AG09319 (cell line): ENCODE measurements around the gene MVB12B.

Source experiments
- DNase-seq: peaks from one replicate; pipeline ENCODE4 v3.0.0-alpha.2; 2010; ENCODE audit warnings: low read depth; ENCODE audit errors: extremely low read depth
- TF ChIP-seq, protein P1 (sequence below): IDR thresholded peaks from 2 replicates; pipeline ENCODE4 v1.5.1; 2011; ENCODE audit warnings: low read depth, mild to moderate bottlenecking, inconsistent platforms, low read length, moderate library complexity

The MVB12B gene

DNA sequence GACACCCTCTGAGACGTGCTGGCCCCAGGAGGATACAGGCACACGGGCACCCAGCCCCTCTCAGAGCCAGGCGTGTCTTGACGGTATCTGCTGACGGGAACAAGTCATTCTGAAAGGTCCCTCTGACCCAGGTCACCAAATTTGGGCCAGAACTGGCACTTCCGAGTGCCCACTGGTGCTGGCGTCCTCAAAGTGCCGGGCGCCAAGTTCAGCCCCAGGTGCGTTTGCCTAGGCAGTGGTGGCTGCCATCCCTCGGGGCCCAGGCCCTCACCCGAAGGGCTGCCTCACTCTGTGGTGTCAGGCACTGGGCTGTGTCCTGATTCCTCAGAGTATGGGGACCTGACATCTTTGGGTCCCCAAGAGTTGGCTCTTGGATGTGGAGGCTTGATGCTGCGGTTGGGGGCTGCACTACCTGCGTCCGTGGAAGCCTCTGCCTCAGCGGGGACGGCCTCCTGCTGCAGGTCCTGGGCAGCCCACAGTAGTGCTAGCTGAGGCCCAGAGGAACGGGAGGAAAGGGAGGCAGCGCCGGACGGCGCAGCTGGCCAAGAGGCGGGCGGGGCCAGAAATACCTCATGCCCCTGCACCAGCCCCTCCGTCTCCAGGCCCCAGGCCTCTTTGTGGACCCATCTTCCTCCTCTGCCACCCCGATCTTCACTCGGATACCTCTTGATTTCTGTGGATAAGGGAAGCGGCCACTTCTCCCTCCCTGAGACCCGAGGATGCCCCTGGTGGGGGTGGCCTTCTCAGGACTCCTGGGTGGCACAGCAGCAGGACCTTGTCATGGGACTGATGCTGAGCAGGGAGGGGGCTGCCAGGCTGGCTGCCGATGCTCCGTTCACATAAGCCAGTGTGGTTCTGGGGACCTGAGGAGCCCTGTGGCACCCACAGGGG, 177.7 kb downstream of the MVB12B start:
- TF ChIP-seq, protein P1, sequence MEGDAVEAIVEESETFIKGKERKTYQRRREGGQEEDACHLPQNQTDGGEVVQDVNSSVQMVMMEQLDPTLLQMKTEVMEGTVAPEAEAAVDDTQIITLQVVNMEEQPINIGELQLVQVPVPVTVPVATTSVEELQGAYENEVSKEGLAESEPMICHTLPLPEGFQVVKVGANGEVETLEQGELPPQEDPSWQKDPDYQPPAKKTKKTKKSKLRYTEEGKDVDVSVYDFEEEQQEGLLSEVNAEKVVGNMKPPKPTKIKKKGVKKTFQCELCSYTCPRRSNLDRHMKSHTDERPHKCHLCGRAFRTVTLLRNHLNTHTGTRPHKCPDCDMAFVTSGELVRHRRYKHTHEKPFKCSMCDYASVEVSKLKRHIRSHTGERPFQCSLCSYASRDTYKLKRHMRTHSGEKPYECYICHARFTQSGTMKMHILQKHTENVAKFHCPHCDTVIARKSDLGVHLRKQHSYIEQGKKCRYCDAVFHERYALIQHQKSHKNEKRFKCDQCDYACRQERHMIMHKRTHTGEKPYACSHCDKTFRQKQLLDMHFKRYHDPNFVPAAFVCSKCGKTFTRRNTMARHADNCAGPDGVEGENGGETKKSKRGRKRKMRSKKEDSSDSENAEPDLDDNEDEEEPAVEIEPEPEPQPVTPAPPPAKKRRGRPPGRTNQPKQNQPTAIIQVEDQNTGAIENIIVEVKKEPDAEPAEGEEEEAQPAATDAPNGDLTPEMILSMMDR: no peak
- no peak for DNase-seq

- TF ChIP-seq, protein P1: no peak
- DNase-seq: no peak
These were observed 178.4 kb downstream of the MVB12B start for GRCh38 chr9:126504977-126505455.

DNA sequence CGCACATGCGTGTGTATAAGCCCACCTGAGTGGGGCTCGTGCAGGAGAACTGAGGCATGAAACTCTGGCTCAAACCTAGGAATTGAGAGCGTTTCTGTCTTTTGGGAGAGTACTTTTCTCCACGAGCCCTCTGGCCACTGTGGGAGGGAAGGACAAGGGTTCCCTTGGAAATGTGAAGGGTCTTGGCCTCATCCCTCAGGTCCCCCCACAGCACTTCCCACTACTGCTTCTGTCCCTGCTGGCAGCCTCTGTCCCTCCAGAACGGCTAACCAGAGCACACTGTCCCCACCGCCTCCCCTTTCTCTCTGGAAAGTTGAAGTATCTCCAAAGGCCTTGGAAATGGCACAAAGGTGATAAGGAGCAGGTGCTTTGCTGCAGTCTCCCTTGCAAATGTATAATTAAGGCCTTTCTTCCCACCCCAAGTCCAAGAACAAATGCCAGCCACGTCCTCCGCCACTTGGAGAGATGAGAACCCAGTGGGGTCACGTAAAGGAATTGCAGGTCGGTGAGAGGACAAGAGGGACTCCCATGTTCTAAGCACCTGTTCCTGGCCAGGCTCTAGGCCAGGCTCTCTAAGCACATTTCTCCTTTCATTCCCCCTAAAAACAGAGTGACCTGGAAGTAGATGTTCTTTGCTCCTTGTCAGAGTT, 179.2 kb downstream of the MVB12B start:
- DNase-seq: no peak
- TF ChIP-seq, protein P1: no peak

- TF ChIP-seq, protein P1: no peak
- DNase-seq: no peak
These were observed 180.0 kb downstream of the MVB12B start for GRCh38 chr9:126506361-126507317.

DNA sequence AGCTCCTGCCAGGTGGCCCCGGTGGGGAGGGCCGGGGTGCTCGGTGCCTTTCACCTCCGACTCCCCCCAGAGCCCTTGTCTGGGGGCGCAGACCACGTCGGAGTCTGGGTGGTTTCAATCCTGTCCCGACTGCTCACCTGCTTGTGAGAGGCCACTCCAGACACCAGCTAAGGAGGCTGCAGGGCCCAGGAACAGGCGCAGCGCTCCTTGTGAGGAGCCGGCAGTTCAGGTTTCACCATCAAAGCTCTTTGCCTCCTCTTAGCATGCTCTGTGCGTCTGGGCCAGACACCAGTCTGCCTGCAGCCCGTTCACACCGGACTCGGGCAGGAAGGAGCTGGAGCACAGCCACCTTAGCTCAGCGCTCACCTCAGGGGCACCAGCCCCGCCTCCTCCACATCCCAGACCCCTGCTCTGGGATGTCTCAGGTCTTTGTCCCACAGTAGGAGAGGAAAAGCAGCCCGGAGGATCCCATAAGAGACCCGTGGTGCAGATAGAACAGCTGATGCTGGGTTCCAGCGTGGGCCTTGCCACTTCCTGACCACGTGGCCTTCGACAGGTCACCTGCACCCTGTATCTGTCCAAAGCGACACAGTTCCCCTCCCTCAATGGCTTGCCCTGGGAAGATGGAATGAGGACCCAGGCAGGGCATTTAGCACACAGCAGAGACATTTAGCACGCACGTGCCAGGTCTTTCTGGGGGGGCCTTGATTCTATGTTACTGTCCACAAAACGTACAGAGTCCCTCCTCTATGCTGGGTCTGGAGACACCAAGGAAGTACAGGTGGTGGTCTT, 180.9 kb downstream of the MVB12B start:
- TF ChIP-seq, protein P1: no peak
- DNase-seq: no peak

- TF ChIP-seq, protein P1: no peak
- no peak for DNase-seq
These were observed 181.6 kb downstream of the MVB12B start for GRCh38 chr9:126508171-126508591.
